Measurements from ENCODE around the gene TMEM176B. TPM values are rescaled to one million over a fixed set of nuclear protein-coding genes. Genes with fewer than 3 reads are reported as not detected.

The TMEM176B gene
- not detected in 2 replicates for total RNA-seq (2014; rRNA removed; shearing (Covaris generic))

GRCh38 chr7:150799741-150800580 lies at the start of gene TMEM176B:
TSS of gene TMEM176B (minus strand) at chr7:150800364. CDS start at chr7:150796569, 3,795 bp downstream.
- DNase-seq (ENCODE audit: low spot score) = no peak

- no peak for DNase-seq (ENCODE audit: low spot score)
Observed at GRCh38 chr7:150849204-150849775, 49.1 kb upstream of the TMEM176B start.

- DNase-seq (ENCODE audit: low spot score) = no peak
Observed at GRCh38 chr7:150848561-150849115, 48.5 kb upstream of the TMEM176B start.

GRCh38 chr7:150848111-150848510 lies 47.9 kb upstream of the TMEM176B start:
- no peak for DNase-seq (ENCODE audit: low spot score)

GRCh38 chr7:150847536-150847935 lies 47.4 kb upstream of the TMEM176B start:
- DNase-seq (ENCODE audit: low spot score) = no peak

GRCh38 chr7:150846291-150847115 lies 46.3 kb upstream of the TMEM176B start:
- DNase-seq (ENCODE audit: low spot score) = no peak

GRCh38 chr7:150845421-150845861 lies 45.3 kb upstream of the TMEM176B start:
- no peak for DNase-seq (ENCODE audit: low spot score)

- no peak for DNase-seq (ENCODE audit: low spot score)
Observed at GRCh38 chr7:150842716-150843115, 42.6 kb upstream of the TMEM176B start.

- no peak for DNase-seq (ENCODE audit: low spot score)
Observed at GRCh38 chr7:150842018-150842417, 41.9 kb upstream of the TMEM176B start.

GRCh38 chr7:150838965-150839650 lies 38.9 kb upstream of the TMEM176B start:
- DNase-seq (ENCODE audit: low spot score) = no peak

GRCh38 chr7:150835702-150836280 lies 35.6 kb upstream of the TMEM176B start:
- DNase-seq (ENCODE audit: low spot score) = no peak

GRCh38 chr7:150835019-150835418 lies 34.9 kb upstream of the TMEM176B start:
- no peak for DNase-seq (ENCODE audit: low spot score)

GRCh38 chr7:150831851-150832250 lies 31.7 kb upstream of the TMEM176B start:
- DNase-seq (ENCODE audit: low spot score) = no peak

GRCh38 chr7:150830937-150831336 lies 30.8 kb upstream of the TMEM176B start:
- no peak for DNase-seq (ENCODE audit: low spot score)

- no peak for DNase-seq (ENCODE audit: low spot score)
Observed at GRCh38 chr7:150829426-150829825, 29.3 kb upstream of the TMEM176B start.

GRCh38 chr7:150828384-150828783 lies 28.2 kb upstream of the TMEM176B start:
- DNase-seq (ENCODE audit: low spot score) = no peak

GRCh38 chr7:150826061-150826849 lies 26.1 kb upstream of the TMEM176B start:
- no peak for DNase-seq (ENCODE audit: low spot score)

GRCh38 chr7:150824379-150825177 lies 24.4 kb upstream of the TMEM176B start:
- DNase-seq (ENCODE audit: low spot score) = no peak

GRCh38 chr7:150823484-150824126 lies 23.4 kb upstream of the TMEM176B start:
- DNase-seq (ENCODE audit: low spot score) = no peak

Data from A172 (cell line).